Esophagus muscularis mucosa (tissue), 4 donors: ENCODE measurements around the gene SMIM45. TPM values are rescaled to one million over a fixed set of nuclear protein-coding genes. Genes with fewer than 3 reads are reported as not detected.

Experiments
- total RNA-seq, 4 donors: library from RNA; depleted of rRNA; stranded (reverse); fragments of >200 nt; gene quantifications; one replicate each; pipeline versions ENCODE4 v1.1.0 to v1.2.1, GENCODE V29; 2016

The SMIM45 gene

Other genes with a start within 250 kb of the SMIM45 start
- gene CCDC134, start 151.5 kb upstream of the SMIM45 start, total RNA-seq, result 10 to 100 TPM in 1 of 4 donors, 1 to 10 TPM in 3; 7.0 to 10.8 (median 8.7) TPM
- 10 to 100 TPM; 56.4 to 97.7 (median 57.2) TPM for gene SREBF2, start 119.0 kb upstream of the SMIM45 start, total RNA-seq
- under 1 TPM in 1 of 4 donors, not detected in 3; 0.83 TPM for gene SHISA8, start 37.1 kb upstream of the SMIM45 start, total RNA-seq
- gene TNFRSF13C, start 25.3 kb upstream of the SMIM45 start, total RNA-seq, result under 1 TPM in 2 of 4 donors, not detected in 2; 0.17 to 0.33 TPM
- not detected for gene CENPM, start 5.0 kb upstream of the SMIM45 start, total RNA-seq
- under 1 TPM; under 0.01 to 0.50 (median 0.36) TPM for gene SEPTIN3, start 17.3 kb downstream of the SMIM45 start, total RNA-seq
- 1 to 10 TPM in 1 of 4 donors, under 1 TPM in 2, not detected in 1; 0.33 to 1.0 (median 0.45) TPM for gene WBP2NL, start 46.6 kb downstream of the SMIM45 start, total RNA-seq
- gene NAGA, start 118.7 kb downstream of the SMIM45 start, total RNA-seq, result 10 to 100 TPM; 26.2 to 40.9 (median 33.7) TPM
- 10 to 100 TPM; 16.6 to 34.6 (median 25.4) TPM for gene PHETA2, start 122.1 kb downstream of the SMIM45 start, total RNA-seq
- gene SMDT1, start 127.5 kb downstream of the SMIM45 start, total RNA-seq, result 10 to 100 TPM; 18.9 to 32.7 (median 22.1) TPM
- gene NDUFA6, start 138.6 kb downstream of the SMIM45 start, total RNA-seq, result 10 to 100 TPM; 54.0 to 90.9 (median 75.8) TPM
- under 1 TPM in 2 of 4 donors, not detected in 2; 0.42 to 0.52 TPM for gene CYP2D6, start 178.7 kb downstream of the SMIM45 start, total RNA-seq